Hematopoietic multipotent progenitor cell treated with erythropoietin and hydrocortisone succinate and interleukin-3 and kit ligand, for 8 days (in vitro differentiated cells): ENCODE measurements around the gene CLDN6.

ENCODE experiments used
- DNase-seq: peaks from one replicate; pipeline ENCODE4 v3.0.0-alpha.2; 2015

CLDN6 gene

DNA sequence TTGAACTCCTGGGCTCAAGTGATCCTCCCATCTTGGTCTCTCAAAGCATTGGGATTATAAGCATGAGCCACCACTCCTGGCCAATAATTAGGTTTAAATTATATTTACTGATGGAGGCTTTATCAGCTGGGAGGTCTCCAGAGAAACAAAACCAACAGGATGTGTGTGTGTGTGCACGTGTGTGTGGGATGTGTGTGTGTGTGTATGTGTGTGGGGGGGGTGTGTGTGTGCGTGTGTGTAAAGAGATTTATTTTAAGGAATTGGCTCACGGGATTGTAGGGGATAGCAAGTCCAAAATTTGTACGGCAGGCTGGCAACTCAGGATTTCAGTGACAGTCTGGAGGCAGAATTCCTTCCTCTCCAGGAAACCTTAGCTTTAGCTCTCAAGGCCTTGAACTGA lies 33.0 kb upstream of the CLDN6 start:
- no peak for DNase-seq

DNA sequence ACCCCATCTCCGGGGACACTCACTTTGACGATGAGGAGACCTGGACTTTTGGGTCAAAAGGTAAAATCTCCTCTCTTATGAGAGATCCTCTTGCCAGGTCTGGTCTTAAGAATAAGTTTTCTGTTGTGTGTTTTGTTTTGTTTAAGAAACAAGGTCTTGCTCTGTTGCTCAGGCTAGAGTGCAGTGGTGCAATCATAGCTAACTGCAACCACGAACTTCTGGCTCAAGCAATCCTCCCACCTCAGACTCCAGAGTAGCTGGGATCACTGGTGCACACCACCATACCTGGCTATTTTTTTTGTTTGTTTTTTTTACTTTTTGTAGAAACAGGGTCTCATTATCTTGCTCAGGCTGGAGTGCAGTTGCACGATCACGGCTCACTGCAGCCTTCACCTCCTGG lies 32.5 kb upstream of the CLDN6 start:
- no peak for DNase-seq

DNA sequence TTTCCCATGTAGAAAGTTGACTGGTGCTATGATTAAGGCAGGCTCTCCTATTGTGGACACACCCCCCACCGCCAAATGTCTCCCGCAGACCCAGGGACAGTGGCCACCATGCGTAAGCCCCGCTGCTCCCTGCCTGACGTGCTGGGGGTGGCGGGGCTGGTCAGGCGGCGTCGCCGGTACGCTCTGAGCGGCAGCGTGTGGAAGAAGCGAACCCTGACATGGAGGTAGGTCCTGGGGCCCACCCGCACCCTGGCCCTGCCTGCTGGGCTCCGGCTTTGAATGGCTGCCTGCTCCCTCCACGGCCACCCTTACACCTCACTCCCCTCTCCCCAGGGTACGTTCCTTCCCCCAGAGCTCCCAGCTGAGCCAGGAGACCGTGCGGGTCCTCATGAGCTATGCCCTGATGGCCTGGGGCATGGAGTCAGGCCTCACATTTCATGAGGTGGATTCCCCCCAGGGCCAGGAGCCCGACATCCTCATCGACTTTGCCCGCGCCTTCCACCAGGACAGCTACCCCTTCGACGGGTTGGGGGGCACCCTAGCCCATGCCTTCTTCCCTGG lies 32.0 kb upstream of the CLDN6 start:
- DNase-seq = no peak

DNA sequence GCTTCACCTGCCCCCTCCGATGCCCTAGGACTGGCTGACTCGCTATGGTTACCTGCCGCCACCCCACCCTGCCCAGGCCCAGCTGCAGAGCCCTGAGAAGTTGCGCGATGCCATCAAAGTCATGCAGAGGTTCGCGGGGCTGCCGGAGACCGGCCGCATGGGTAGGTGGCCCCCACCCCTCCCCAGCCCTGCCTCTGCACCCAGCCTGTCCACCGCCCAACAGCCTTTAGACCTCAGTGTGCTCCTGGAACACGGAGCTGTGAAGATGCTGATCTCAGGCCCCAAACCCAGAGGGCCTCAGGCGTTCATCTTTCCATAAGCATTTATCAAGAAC lies 29.4 kb upstream of the CLDN6 start:
- DNase-seq = no peak

DNA sequence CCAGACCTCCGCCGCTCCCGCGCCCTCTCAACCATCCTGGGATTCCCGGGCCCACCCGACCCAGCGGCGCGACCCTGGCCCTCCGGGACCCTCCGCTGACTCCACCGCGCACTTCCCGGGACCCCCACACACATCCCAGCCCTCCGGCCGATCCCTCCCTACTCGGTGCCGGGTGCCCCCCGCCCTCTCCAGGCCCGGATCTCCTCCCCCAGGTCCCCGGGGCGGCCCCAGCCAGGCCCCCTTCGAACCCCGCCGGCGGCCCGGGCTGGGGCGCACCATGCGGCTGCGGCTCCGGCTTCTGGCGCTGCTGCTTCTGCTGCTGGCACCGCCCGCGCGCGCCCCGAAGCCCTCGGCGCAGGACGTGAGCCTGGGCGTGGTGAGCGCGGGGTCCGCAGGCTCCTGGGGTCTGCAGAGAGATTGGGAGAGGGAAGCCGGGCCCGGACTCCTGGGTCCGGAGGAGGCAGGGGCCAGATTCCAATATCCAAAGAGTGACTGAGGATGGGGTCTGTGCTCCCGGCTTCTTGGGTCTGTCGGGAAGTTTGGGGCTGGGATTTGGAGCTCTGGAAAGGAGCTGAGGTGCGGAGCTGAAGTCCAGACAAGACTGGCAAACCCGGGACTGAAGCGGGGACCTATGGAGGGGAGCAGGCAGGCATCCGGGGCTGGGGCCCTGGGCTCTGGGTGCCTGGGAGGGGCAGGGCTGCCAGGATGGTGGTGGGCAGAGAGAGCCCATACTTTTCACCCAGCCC lies 28.8 kb upstream of the CLDN6 start:
- DNase-seq = no peak

DNA sequence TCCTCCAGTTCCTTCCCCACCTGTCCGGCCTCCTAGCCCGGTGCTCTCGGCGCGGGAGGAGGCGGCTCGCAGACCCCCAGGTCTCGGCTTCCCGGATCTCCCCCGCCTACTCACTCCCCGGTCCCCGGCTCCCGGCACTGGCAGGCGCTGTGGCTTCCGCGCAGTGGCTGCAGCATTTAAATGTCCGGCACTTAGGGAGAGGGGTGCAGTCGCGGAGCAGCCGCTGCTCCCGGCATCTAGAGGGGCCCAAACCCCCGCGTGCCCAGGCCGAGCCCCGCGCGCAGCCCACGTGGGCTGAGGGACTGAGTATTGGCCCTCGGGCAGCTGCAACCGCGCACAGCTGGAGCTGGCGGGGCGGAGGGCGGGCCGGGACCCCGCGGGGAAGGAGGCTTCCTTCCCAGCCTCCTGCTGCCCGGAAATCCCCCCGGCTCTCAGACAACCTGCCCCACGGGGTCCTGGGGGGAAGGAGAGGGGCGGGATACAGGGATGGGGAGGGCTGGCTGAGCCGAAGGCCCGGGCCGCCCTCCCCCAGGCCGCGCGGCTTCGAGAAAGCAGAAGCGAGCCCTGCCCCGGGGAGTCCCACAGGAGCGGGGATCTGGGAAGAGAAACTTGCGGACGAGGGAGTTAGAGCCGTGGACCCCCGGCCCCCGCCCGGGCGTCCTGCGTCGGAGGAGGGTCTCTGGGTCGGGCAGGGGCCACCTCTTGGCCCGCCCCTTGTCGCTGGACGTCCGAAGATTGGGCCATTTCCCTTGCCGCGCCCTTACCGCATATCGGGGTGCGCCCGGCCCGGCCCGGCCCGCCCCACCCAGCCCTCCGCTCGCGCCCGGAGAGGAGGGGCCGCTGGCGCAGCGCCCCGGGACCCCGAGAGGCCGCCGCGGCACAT lies 28.0 kb upstream of the CLDN6 start, which contains the start of gene MMP25:
Gene MMP25 (plus strand): TSS at position 804 of the 883 bp plus-strand sequence. CDS start 357 bp downstream, outside the sequence.
- no peak for DNase-seq

DNA sequence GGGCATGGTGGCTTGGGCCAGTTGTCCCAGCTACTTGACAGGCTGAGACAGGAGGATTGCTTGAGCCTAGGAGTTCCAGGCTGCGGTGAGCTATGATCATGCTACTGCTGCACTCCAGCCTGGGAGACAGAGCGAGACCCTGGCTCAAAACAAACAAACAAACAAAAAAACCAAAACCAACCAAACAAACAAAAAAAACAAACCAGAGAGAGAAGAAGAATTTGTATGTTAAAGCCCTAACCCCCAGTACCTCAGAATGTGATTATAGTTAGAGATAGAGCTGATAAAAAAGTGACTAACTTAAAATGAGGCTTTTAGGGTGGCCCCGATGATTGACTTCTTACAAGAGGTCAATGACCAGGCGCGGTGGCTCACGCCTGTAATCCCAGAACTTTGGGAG lies 26.7 kb upstream of the CLDN6 start:
- DNase-seq = no peak

DNA sequence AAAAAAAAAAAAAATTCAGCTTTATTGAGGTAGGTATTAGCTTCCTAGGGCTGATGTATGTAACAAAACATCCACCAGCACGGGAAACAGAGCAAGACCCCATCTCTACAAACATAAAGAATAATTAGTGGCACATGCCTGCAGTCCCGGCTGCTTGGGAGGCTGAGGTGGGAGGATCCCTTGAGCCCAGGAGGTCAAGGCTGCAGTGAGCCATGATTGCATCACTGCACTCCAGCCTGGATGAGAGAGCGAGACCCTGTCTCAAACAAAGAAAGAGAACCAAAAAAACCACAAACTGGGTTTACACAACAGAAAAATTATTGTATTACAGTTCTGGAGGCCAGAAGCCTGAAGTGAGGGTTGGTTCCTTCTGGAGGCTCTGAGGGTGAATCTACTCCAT lies 24.4 kb upstream of the CLDN6 start:
- DNase-seq = no peak

DNA sequence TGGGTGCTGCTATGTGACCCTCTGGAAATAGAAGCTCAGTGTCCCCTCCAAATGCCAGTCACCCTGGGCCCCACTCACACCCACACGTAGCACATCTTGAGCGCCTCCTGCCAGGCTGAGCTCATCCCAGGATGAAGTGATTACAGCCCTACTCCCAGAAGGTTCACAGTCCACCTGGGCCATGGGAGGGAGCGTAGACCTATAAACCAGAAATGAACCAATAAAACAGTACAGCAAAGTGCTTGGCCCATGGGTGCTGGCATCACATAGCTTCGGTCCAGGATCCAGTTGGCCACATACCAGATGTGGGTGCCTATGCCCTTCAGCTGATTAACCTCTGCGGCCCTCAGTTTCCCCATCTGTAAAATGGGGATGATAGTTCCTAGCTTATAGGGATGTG lies 20.9 kb upstream of the CLDN6 start:
- DNase-seq = no peak

DNA sequence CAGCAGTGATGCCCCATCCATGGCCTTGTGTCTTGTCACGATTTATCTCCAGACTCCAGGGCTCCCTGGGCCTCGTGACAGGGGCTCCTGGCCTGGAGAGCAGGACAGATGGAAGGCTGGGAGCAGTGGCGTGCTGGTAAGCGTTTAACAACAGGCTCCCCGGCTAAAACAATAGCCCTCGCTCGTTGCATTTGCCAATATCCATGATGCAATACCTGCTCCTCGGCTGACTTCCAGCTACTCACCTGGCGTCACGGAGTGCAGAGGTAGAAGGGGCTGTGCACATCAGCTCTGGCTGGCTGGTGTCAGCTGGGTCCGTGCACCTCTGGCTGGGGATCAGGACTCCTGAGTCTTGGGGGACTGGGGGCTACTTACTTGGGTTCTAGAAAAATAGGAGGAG lies 20.3 kb upstream of the CLDN6 start:
- DNase-seq = no peak

DNA sequence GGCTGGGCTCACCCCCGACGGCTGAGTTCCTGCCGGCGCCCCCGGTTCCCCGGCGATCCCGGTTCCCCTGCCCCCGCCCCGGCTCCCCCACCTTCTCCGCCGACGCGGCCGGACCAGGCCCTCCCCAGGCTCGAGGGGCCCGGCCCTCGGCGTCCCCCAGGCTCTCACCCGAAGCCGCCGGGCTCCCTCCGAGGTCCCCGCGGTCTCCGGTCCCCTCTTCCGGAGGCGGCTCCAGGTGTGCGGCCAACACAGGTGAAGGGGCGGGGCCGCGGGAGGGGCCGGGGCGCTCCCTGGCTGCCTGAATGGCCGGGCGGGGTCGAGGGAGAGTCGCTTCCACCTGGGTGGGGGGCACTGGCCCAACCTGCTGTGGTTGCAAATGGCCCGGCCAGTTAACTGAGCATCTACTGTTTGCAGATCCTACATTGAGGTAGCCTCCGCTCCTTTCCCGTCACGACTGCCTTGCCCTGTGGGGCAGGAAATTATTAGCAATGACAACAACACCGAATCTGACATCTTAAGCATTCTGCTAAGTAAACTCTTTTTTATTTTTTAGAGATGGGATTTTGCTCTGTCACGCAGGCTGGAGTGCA lies 18.8 kb upstream of the CLDN6 start, which contains the start of gene BICDL2:
Gene BICDL2 (minus strand): TSS at position 219 of the 590 bp plus-strand sequence. CDS start 1,448 bp downstream, outside the sequence.
- DNase-seq = no peak

DNA sequence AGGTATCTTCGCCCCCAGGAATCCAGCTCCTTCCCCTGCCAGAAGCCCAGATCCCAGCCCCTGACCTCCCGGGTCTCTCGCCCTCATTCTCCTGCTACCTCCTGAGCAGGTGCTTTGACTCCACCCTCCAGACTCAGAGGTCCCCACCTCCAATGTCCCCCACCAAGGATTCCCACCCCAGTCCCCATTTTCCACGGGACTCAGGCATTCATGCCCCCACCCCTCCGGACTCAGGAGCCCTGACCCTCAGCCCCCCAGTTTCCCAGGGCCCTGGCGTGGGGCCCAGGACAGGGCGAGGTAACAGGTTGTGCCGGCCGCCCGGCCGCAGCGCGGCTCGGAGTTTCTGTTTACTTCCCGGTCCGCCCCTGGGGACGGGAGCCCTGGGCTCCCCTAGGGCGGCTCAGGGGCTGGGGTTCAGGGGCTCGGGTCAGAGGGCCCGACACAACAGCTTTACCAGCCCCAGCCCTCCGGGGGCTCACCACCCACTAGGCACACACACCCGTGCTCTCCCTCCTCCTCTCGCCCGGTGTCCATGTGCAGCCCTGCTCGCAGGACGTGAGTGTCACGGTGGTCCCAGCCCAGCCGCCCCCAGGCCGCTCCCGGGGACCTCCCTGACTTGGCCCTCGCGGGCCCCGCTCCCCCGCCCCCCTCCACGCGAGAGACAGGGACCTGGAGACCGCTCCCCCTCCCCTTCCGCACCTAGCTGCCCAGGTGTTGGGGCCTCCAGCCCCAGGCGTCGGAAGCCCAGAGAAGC lies 18.2 kb upstream of the CLDN6 start:
- no peak for DNase-seq

DNA sequence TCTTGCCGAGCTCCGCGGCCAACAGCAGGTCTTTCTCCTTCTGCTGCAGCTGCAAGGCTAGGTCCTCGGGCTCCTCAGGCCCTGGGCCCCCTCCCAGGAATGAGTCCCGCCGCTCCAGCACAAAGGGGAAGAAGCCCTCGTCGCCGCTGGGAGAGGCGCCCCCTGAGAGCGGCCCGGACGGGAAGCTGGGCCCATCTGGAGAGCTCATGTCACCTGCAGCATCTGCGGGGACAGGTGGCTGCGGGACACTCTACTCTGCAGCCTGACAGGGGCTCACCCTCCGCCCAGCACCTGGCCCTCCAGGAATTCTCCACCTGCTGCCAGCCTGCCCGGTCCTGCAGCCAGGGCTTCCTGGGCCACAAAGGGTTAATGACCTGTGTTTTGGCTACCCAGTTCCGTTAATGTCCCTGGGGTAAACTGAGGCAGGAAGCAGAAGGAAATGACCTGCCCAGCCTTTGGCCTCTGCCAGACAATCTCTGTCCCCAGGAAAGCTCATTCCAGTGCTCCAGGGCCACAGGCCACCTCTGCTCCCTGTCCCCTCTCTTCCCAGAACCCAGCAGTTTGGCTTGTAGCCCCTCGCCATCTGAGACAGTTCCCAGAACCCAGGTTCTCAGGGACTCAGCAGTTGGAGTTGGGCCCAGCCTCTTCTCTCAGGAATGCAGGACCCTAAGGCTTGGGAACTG lies 17.4 kb upstream of the CLDN6 start:
- no peak for DNase-seq

DNA sequence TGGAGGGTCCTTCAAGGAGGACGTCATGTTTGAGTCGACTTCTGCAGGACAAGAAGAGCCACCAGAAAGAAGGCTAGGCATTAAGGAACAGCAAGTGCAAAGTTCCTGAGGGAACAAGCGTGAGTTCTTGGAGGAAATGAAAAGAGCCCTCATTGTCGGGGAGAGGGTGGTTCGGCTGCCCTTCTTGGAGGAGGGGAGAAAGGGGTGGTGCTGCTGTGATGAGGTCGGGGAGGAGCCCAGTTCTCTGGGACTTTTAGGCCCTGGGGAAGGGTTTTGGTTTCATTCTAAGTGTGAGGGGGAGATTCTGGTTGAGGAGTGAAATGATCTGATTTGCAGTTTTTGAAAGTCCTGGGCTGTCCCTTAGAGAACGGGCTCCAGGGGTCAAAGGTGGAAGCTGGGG lies 14.6 kb upstream of the CLDN6 start:
- DNase-seq = no peak

DNA sequence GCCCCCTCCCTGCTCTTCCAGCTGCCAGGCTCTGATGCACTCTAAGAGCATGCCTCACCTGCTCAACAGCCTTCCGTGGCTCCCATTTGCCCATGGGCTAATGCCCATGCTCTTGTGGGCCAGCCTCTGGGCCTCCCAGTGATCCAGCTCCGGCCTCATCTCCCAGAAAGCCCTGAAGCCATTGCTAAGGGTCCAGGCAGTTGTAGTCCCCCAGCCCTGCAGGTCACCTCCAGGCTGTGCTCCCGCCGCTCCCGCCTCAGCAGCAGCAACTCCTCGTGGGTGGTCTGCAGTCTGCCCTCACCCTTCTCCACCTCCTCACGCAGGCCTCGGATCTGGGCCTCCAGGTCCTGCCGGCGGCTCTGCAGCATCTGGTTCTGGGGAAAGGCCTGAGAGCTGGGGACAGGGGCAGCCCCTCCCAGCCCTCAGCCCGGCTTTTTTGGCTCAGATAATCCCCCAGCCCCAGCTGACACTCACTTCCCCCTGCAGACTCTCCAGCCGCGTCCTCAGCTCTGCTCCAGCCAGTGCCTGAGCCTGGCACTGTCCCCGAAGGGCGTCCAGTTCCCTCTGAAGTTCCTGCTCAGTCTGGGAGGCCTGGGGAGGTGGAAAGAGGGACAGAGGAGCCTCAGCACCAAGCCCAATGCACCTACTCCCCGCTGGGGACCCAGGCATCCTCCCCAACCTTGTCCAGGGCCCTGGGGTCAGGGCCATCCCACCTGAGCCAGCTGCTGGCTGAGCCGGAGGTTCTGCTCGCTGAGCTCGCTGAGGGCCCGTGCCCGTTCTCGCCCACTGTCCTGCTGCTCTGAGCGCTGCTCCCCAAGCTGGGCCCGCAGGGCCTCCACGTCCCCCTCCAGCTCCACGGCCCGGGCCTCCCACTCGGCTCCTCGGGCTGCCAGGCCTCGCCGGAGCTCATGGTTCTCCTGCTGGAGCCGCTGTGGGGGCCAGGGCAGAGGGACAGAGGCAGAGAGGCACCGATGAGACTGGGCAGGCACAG lies 12.5 kb upstream of the CLDN6 start:
- DNase-seq = no peak

DNA sequence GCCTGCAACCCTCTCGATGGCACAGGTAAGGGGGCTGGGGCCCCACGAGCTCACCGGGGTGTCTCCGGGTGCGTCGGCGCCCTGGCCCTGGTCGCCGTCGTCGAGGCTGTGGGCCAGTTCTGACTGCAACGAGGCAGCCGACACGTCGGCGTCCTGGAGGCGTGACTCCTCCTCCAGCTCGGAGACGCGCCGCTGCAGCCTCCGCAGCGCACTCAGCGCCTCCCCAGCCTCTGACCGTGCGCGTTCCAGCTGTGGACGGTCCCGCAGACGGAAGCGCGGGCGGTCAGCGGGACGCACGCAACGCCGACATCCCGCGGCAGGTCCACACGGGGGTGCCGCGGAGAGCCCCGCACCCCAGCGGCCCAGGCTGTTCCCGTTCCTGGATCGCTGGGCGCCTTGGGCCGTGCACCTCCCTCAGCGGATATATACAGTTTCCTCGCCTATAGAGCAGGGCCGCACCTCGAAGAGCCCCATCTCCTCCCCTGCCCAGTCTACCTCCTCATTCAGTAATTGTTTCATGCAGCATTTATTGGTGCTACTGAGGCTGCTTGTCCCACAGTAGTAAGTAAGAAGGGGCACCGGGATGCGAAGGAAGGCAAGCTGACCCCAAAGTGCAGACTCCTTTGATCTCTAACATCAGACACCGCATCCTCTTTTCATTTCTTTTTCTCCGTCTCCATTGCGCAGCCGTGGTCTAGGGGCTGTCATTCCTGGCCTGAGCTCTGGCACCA lies 11.7 kb upstream of the CLDN6 start:
- DNase-seq = no peak

DNA sequence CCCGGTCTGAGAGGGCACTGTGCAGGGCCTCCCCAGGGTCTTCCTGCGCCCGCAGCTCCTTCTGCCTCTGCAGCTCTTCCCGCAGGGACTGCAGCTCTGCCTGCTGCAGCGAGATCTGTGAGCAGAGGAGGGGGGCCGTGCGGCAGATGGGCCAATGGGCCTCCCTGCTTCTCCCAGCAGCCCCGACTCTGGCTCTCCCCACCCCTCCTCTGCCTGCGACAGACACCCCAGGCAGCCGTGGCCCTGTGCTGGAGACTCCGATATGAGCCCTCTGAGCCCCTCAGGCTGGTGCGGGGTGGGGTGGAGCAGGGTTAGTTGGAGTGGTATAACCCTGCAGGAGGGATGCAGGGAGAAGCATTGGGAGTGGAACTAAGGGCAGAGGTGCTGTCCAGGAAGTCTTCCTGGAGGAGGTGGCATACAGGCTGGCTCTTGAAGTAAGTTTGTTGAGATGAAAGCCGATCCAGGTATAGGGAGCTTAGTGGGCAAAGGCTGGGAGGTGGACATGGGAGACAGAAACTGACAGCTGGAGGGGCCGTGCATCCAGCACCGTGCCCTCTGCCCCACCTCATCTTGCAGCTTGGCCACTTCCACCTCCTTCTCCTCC lies 10.8 kb upstream of the CLDN6 start:
- no peak for DNase-seq

DNA sequence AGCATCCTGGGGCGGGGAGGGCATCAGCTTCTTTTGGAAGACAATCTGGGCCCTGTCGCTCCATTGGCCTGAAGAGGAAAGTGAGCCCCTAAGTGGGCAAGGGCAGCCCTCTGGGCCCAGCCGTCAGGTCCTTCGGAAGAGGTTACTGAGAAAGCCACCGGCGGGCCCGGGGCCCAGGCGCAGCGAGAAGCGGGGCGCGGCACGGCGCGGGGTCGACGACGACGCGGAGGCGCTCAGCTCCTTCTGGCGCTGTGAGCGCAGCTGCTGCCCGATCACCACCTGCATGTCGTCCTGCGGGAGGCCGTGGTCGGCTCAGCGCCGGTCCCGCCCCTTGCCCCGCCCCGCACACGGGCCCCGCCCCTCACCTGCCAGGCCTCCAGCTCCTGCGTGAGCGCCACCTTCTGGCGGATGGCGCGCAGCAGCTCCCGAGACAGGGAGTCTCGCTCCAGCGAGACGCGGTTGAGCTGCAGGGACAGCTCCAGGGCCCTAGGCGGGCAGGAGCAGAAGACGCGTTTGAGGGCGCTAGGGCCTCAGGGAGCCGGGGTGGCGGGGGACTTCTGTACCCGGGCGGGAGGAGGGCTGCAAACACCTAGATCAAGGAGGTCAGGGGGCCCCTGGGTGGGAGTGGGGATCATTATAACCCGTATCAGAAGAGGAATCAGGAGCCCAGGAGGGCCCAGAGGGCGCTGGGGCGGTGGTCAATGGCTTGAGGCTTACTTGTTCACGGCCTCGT lies 10.2 kb upstream of the CLDN6 start:
- DNase-seq = peak; percentile 87

DNA sequence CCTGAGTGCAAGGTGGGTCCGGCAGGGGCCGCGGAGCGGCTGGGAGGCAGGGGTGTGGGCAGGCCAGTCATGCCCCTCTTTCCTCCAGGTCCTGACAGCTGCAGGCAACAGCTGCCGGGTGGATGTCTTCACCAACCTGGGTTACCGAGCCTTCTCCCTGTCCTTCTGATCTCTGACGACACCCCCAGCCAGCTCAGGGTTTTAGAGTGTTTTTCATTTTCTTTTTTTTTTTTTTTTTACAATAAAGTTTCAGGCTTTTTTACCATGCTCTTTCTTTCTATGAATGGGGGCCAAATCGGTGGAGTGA lies 9.5 kb upstream of the CLDN6 start:
- no peak for DNase-seq
